ENCODE results near the gene SFXN5. TPM values are rescaled to one million over a fixed set of nuclear protein-coding genes. Genes with fewer than 3 reads are reported as not detected.

The SFXN5 gene
- total and polyA plus RNA-seq, 2 donors (not counting 3 experiments of a cell fraction or from before 2014, with no cell fraction given) = 18.7 to 28.6 TPM

DNA sequence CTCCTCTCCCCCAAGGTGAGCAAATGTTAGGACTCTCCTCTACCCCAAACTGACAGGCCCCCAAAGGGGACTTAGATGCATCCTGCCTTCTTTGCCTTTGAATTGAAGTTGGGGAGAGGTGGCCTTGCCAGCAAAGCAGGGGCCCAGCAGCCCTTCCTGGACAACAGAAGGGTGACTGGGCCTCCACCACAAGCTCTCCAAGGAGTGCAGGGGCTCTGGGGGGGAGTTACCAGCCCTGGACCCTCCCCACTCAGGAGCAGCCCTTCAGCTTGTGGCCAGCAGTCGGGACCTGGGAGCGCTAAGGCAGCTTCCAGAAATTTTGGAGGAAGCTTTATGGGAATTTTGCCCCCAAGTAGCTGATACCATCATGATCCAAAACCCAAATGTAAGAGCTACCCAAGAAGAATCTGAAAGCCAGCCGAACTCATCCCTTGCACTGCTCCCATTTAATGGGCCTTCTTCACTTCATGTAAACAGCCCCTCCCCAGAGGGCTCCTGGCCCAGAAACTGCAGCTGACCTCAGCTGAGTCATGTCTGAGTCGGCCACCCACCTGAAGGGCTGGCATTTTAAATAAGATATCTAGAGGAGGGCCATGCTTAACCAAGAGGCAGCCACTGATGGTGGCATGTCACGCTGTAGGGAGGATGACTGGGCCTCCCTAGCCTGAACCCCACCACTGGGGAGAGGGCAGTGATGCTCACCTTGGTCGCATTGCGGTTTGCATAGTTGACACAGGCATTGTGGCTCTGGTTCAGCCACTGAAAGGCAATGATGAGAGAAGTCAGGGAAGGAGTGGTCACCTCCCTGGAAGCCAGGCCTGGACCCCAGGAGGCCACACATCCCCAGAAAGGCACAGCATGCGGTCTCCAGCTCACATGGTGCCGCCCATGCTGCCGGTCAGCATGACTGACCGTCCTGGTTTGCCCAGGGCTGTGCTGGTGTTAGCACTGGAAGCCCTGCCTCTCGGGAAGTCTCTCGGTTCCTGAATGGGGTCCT, 71.5 kb downstream of the SFXN5 start:
- peaks cover 0 to 2% of the 10 kb centered on the region in 2 experiments for H3K36me3 ChIP-seq (ENCODE audit: control insufficient read depth in 2 of 2, extremely low read depth in 1 of 2, insufficient read depth in 2 of 2, low read length in 2 of 2)
- peak; percentile 27 for DNase-seq (ENCODE audit: low read depth, low spot score)
- no peak overlapping the region for H2AFZ ChIP-seq (ENCODE audit: low read depth, low read length)
- H3K4me3 ChIP-seq (replicated peaks in 1 of 3; ENCODE audit: insufficient read depth in 1 of 3, low read depth in 1 of 3, low read length in 3 of 3) = no peak overlapping the region
- H3K9ac ChIP-seq (replicated peaks; ENCODE audit: extremely low read depth, insufficient read depth, low read length) = no peak overlapping the region
- POLR2A ChIA-PET = no interaction called here
- intact Hi-C loops (cut with micrococcal nuclease) = no loop called here
- CTCF ChIA-PET = interaction anchor here (1.1 to 2.3 kb wide), 4 partner anchors 11 to 212 kb away, joined by 5 to 7 read pairs (median 6); no protein-coding TSS in a partner anchor
- H3K79me2 ChIP-seq (ENCODE audit: control insufficient read depth, insufficient read depth, low read length) = no peaks in the 10 kb centered on the region
- H3K4me1 ChIP-seq (ENCODE audit: control insufficient read depth, extremely low read depth, insufficient read depth, low read length) = peaks cover 6% of the 10 kb centered on the region
- H3K9me3 ChIP-seq (replicated peaks; ENCODE audit: control insufficient read depth, insufficient read depth, low read length) = no peaks in the 10 kb centered on the region
- BruUV-seq (replicated peaks) = no TSS peak
- no peak for FAIRE-seq
- no peaks in the 10 kb centered on the region for H3K27me3 ChIP-seq (ENCODE audit: control insufficient read depth in 2 of 2, insufficient read depth in 2 of 2, low read length in 2 of 2)
- no peak overlapping the region for H3K4me2 ChIP-seq (ENCODE audit: insufficient read depth, low read length)
- no peak for TF ChIP-seq JUN (IDR thresholded peaks at IDR 0.05; ENCODE audit: borderline replicate concordance, insufficient read depth, insufficient read length, low read depth)
- TF ChIP-seq MAX (IDR thresholded peaks at IDR 0.05; ENCODE audit: insufficient read depth, insufficient read length) = no peak
- no peak for TF ChIP-seq EZH2 (IDR thresholded peaks at IDR 0.05; ENCODE audit: borderline replicate concordance, low read depth, low read length, severe bottlenecking)
- peak; percentile 52 for TF ChIP-seq FOS (IDR thresholded peaks at IDR 0.05; ENCODE audit: borderline replicate concordance, insufficient read depth, low read length)
- TF ChIP-seq MYC (IDR thresholded peaks at IDR 0.05; ENCODE audit: low read depth, low read length) = no peak
- TF ChIP-seq POLR2AphosphoS5 (IDR thresholded peaks at IDR 0.05; ENCODE audit: insufficient read depth, low read depth, low read length) = no peak
- TF ChIP-seq POLR2A (IDR thresholded peaks at IDR 0.05; ENCODE audit: low read depth, low read length) = no peak
- H3K9me1 ChIP-seq (replicated peaks; ENCODE audit: control insufficient read depth, extremely low read depth, insufficient read depth, low read length) = no peaks in the 10 kb centered on the region
- H4K20me1 ChIP-seq (replicated peaks; ENCODE audit: control insufficient read depth, extremely low read depth, insufficient read depth, low read length) = no peaks in the 10 kb centered on the region
- dilution Hi-C loops (cut with MboI; ENCODE audit: extremely low pct_ligation_motif_present, low sequenced_read_pairs) = no loop called here
- H3K27ac ChIP-seq (ENCODE audit: insufficient read depth, low read depth, low read length) = no peak overlapping the region
